Measurements from ENCODE around the gene ARL15.

The ARL15 gene

GRCh38 chr5:54313311-54314270 lies 3.2 kb upstream of the ARL15 start:
- no peak overlapping the region for H3K4me3 ChIP-seq (ENCODE audit: low read depth, low read length)
- TF ChIP-seq CTCF (IDR thresholded peaks at IDR 0.05; ENCODE audit: low read depth, low read length, missing control alignments) = no peak
- DNase-seq (ENCODE audit: low read depth) = no peak

GRCh38 chr5:54312499-54312898 lies 2.1 kb upstream of the ARL15 start:
- no peak for TF ChIP-seq CTCF (IDR thresholded peaks at IDR 0.05; ENCODE audit: low read depth, low read length, missing control alignments)
- H3K4me3 ChIP-seq (ENCODE audit: low read depth, low read length) = no peak overlapping the region
- no peak for DNase-seq (ENCODE audit: low read depth)

- no peak for DNase-seq (ENCODE audit: low read depth)
- peak overlapping the region; percentile 88 for H3K4me3 ChIP-seq (ENCODE audit: low read depth, low read length)
Measured at GRCh38 chr5:54311176-54311677, 854 bp upstream of the ARL15 start.

GRCh38 chr5:54309691-54310432 lies 511 bp downstream of the ARL15 start:
- TF ChIP-seq CTCF (IDR thresholded peaks at IDR 0.05; ENCODE audit: low read depth, low read length, missing control alignments) = no peak
- DNase-seq (ENCODE audit: low read depth) = no peak
- H3K4me3 ChIP-seq (ENCODE audit: low read depth, low read length) = peak overlapping the region; percentile 88

More at GRCh38 chr5:54311176-54311677, 854 bp upstream of the ARL15 start:
- no peak for TF ChIP-seq CTCF (IDR thresholded peaks at IDR 0.05; ENCODE audit: low read depth, low read length, missing control alignments)

GRCh38 chr5:54309276-54309675 lies 1.1 kb downstream of the ARL15 start:
- H3K4me3 ChIP-seq (ENCODE audit: low read depth, low read length) = peak overlapping the region; percentile 88
- no peak for DNase-seq (ENCODE audit: low read depth)
- TF ChIP-seq CTCF (IDR thresholded peaks at IDR 0.05; ENCODE audit: low read depth, low read length, missing control alignments) = no peak

GRCh38 chr5:54307583-54307982 lies 2.8 kb downstream of the ARL15 start:
- DNase-seq (ENCODE audit: low read depth) = no peak
- no peak for TF ChIP-seq CTCF (IDR thresholded peaks at IDR 0.05; ENCODE audit: low read depth, low read length, missing control alignments)
- H3K4me3 ChIP-seq (ENCODE audit: low read depth, low read length) = no peak overlapping the region
